Mucosa of gallbladder (tissue), 1 donor: ENCODE measurements around the gene FBN1. TPM values are rescaled to one million over a fixed set of nuclear protein-coding genes. Genes with fewer than 3 reads are reported as not detected.

Experiments used
- DNase-seq: peaks from one replicate; pipeline ENCODE4 v3.0.0-alpha.2; 2020; ENCODE audit warnings: low spot score
- total RNA-seq: library from RNA; stranded (reverse); gene quantifications from one replicate; pipeline ENCODE4 v1.2.1, GENCODE V29; 2021
- donor health status: DM: no; HTN: no; CAD: no.

The FBN1 gene
- total RNA-seq, 1 donor from 2014 or later, result 57.6 TPM

DNA sequence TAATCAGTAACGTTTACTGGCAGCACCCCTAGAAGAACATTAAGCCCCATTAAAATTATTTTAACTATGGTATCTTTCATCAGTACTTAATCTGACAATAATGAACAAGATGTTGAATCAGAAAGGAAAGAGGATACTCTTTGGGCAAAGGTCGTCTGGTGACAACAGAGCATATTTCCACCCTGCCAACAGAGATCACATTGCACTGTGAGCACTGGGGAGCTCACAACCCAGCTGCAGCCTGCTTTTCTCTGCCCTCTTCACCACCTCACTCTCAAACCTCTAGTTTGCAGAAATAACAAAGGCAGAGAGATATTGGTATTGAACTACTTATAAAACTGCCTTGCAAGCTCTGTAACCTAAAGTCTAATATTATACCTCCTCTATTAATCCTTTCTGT, 130.0 kb downstream of the FBN1 start:
- DNase-seq, result no peak

DNA sequence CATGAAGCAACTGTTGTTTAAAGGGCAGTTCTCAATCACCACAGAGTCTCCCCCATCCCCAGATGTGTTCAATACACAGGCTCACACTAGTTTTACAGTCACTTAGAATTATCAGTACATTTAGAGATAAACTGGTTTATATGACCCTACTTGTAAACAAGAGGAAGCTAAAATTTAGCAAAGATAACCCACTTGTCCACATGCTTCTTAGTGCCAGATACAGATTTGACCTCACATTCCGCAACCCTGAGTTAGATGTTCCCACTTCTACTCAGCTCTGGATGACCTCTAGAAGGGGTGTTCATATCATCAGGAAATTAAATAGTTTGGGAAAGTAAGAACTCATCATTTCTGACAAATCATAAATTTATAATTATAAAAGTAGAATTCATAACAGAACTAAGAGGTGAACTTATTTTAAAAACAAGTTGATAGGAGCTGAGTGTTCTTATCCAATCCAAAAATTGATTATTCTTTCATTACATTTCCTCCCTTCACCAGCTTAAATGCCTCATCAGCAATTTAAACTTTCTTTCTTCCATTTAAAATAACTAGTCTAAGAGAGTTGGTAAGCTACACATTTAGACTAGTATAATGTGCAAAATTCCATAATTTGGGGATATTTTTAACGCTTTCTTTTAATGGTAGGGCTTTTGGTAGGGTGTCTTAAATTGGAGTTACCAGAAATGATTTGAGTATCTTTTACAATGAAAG, 131.2 kb downstream of the FBN1 start:
- no peak for DNase-seq

- DNase-seq, result peak; percentile 70
Observed at GRCh38 chr15:48510976-48511375, 134.5 kb downstream of the FBN1 start.

DNA sequence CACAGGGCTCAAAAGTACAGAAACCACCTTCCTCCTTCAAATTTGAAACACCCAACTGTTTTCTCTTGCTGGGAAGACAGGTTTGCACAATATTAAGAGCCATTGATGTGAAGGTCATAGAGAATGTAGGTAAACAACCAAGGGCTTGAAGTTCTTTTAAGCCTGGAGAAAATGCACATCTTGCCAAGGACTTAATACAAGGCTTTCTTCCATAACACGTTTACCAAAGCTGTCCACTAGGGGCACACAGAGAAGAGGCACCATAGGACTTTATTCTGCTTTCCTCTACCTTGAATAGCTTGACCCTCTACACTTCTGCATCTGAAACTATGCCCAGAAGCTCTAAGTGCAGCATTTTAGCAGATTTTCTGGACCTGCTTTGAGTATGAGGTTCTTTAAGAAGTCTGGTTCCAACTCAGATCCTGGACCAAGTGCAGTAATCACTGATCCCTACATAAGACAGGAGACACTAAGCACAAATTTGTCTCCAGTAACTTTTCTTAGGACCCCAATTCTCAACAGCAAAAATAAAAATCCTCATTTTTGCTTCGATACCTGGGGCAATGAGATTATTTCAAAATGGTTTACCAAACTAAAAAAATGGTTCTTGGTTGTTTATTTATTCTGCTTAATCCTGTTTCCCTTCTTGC, 138.0 kb downstream of the FBN1 start:
- DNase-seq, result peak; percentile 25

DNA sequence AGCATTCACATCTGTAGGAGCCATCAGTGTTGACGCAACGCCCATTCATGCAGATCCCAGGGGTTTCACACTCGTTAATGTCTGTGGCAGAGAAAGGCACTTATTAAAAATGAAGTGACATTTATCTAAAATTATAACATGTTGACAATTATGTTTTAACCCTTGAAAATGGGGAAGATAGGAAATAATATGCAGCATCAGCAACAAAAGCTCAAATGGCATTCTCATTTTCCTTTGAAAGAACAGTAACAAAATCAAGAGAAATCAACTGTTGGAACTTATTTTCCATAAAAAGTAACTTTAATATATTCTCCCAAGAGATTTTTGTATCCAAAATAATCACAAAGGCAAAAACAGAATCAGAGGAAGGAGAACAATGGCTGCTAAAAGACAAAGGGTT, 140.4 kb downstream of the FBN1 start:
- DNase-seq, result no peak

DNA sequence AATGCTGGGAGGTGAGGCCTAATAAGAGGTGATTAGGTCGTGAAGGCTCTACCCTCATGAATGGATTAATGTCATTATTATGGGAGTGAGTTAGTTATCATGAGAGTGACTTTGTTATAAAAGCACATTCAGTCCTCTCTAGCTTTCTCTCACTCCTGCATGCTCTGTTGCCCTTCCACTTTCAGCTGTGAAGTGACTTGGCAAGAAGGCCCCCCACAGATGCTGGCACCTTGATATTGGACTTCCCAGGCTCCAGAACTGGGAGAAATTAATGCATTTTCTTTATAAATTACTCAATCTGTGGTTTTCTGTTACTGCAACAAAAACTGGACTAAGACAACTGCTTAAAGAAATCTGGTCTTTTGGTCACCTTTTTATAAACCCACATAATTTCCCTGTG, 144.3 kb downstream of the FBN1 start:
- no peak for DNase-seq

DNA sequence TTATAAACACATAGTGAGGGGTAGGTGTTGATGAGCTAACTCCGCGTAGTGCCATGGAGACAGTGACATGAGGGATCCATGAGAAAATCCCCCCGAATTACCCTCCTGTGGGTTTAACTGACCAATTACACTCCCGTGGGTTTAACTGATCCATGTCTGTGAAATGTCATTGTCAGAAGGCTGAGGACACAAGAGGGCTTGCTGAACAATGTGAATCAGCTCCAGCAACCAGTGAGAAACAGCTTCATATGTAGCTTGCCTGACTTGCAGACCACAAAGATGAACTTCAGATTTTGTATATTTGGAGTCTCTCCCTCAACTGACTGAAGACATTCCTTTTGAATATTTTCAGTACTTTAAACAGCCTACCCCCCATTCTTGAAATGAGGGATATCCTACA, 144.9 kb downstream of the FBN1 start:
- DNase-seq, result no peak

DNA sequence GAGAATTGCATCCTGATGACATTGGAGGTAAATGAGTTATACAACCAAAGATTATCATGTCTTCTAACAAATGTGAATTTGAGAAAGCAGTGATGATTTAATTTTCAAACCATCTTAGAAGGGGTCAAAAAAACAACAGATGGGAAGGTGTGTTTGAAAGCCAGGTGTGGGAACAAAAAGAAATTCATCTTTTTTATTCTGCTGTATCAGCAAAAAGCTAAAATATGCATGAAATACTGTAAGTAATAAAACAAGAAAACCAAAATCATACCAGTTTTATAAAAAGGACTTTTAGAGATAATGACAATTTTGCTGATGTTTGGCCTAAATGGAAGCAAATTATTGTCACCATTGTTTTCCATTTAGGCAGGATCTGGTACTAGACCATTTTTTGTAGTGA, 145.5 kb downstream of the FBN1 start:
- no peak for DNase-seq

DNA sequence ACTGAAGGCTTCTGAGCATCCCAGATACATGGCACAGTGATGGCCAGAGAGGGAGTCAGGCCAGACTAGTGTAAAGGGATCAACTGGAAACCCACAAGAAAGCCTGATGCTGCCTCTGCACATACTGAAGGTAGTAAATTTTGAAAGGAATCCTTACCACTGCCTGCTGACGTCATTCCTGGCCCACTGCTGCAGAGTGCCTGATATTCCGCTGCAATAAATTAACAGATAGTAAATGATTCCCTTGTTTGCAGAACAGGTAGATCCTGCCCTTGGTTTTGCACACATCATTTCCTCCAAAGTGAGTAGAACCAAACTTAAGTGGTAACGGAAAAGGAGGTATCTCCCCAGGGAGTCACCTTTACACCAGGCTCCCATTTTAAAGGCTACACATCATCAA, 146.7 kb downstream of the FBN1 start:
- DNase-seq, result no peak

DNA sequence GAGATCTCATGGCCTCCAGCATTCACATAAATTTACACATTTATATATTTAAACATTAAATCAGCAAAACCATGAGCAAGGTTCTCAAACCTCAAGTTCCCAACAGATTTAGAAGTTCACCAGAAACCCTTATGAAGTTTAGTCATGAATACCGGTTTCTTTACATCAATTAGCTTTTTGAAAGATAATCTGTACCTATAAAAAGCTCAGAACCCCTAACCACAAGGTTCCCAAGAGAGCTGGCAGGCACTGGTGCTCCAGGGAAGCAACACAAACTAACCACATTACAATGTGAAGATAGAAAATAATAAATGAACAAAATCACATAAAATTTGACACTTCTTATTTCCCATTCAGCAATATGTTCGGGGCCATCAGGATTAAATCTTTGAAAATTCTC, 150.9 kb downstream of the FBN1 start:
- DNase-seq, result no peak

DNA sequence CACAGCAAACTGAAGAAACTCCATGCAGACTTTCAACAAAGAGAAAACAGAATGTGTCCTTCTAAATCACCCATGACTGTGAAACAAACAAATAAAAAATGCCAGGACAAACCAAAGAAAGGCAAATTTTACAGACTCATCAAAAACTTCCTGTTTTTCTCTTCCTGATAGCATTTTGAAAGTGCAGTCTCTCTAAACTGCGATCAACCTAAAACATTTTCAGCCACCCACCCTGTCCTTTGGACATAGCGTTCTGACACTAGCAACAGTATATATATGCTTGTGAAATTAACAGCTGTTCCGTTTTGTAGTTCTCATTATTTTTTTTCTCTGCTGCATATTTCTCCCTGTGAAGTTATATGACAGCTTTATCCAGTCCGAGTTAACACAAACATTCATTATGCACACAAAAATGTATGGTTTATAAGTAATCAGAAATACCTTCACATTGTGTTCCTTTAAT, 151.7 kb downstream of the FBN1 start:
- no peak for DNase-seq

DNA sequence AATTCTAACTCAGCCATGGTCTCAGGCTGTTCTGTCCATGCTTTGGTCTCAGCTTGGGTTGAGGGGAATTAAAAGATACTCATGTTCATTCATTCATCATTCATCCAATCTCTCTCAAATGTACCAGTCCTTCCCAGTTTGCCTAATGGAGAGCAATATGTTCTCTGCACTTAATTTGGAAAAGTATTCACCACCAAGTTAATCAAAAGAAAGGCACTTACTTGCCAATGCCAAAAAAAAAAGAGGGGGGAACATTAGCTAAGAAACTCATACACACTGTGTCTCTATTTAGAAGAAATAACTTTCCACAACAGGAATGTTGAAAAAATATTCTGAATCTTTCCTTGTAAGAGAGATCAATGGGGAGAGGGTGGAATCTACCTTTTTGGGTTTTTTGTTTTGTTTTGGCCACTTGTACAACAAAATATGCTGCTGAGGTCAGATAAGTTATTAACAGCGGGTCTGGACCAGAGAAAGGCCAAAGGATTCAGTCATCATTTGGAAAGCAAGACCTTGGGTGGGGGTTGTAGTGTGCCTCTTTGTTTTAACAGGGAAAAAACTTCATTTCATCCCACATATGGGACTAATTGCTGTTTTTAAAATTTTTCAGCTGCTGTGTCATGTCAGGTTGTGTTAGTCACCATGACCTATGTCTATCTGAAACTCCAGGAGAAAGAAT, 152.3 kb downstream of the FBN1 start:
- DNase-seq, result no peak

- DNase-seq, result no peak
Observed at GRCh38 chr15:48486228-48486627, 159.3 kb downstream of the FBN1 start.

DNA sequence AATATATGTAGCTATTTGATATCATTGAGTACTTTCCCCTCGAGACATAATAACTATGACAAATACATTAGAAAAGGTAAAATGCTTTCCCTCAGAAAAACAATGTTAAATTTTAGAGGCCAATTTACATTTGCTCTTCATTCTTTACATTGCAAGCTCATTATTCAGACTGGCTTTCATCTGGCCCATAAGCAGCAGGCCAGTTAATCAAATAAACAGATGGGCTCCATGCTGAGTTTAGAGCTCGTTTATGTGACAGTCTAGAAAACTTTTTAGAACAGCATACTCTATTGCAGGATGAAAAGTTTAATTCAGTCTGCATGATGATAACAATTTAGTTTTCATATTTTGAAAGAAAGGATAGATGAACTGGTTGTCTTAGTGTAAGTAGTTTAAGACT, 163.7 kb downstream of the FBN1 start:
- no peak for DNase-seq

DNA sequence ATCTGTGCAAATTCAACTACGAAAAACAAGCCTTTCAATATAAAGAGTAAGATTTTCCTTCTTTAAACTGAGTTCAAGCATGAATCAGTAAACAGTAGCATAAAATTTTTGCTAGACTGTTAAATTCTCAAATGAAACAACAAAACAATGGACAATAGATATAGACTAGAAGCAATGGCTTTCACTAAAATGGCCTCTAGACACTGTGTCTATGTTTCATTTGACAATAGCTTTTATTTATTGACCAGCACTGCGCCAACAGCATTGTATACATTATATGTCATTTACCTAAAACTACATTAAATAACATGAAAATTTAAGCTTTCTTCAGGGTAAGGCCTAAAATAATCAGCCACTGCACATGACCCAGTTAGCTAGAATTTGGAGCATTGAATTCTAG, 165.8 kb downstream of the FBN1 start:
- no peak for DNase-seq

DNA sequence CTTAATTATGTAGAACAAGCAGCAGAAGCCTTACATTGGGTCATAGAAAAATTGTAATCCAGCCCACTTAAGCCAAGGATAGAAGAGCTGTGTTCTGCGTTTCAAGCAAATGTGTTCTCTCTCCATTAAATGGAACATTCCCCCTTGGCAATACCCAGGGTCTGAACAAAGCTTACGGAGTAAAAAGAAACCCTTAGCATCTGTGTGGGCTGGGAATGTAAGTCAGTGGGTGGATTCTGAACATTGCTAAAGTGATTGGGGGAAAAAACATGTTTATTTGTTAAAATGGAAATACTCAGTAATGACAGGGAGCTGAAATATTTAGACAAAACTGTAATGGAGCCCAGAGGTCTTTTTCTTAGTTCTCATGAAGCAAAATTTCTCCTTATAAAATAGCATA, 166.9 kb downstream of the FBN1 start:
- DNase-seq, result no peak

DNA sequence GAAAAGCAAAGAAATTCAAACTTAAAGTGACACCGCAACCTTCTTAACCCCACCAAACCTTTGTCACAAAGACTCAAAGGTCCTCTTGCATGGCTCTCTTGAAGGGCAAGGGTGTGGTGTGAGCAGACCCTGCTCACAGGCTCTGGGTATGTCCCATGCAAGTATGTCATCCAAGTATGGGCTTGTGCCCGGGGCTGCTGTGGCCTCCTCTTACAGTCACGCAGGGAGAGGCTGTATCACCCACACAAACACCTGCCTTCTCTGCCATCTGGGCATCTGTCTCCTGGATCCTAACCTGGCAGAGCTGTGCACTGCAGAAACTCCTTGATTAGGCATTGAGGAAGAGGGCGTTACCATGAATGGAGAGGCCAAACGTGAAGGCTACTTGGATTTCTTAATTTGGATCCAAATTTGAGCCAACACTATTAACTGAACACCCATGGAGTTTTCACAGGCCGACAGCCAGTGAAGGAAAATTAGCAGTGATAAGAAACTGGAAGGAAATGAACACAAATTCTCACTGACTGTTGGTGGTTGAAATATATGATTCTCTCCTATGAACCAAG, 167.6 kb downstream of the FBN1 start:
- DNase-seq, result no peak

DNA sequence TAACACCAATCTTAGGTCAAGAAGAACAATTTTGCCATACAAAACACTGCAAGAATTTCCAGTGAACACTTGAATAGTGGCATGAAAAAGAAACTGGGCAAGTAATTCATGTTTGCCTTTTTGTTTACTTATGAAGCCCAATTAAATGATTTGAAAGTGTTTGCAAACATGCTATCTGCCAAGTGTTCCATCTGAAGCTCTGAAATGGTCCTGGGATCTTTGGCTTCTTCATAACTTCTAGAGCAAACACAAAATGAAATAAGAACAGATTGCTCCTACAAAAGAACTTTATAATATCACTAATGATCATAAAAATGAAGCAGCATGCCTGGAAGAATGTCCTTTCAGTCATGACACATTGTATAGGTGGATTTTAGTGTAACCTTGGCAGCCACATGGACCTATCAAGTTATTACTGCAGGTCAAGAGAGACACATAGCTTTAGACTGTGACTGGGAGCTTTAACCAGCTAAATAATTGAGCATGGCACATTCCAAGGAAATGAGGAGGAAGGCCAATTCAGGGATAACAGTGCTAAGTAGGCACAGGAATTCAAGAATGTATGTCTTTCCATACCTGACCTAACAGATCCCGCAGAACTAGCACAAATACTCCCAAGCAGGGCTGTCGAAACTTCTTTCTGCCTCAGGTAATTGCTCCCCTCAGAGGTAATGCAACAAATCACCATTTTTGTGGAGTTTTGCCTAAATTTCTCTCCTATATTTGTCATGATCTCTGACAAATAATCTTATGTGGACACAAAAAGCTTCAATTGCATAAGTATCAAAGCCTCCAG, 169.7 kb downstream of the FBN1 start:
- no peak for DNase-seq

- no peak for DNase-seq
Observed at GRCh38 chr15:48473667-48474066, 171.8 kb downstream of the FBN1 start.

DNA sequence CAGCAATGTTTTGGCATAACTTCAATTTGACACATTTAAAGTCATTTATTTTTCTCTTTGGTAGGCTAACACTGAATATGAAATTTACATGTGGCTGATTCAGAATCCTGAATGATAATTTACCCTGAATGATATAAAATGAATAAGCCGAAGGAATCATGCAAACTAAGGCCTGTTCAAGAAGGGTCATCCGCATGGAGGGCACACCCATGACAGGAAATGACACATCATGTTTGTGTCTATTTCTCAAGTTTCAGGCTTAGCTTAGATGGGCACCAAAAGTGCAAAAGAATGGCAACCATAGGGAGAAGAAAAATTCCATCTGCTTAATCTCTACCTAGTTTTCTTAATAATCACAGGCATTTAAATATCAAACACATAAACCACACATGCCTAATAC, 172.8 kb downstream of the FBN1 start:
- no peak for DNase-seq

DNA sequence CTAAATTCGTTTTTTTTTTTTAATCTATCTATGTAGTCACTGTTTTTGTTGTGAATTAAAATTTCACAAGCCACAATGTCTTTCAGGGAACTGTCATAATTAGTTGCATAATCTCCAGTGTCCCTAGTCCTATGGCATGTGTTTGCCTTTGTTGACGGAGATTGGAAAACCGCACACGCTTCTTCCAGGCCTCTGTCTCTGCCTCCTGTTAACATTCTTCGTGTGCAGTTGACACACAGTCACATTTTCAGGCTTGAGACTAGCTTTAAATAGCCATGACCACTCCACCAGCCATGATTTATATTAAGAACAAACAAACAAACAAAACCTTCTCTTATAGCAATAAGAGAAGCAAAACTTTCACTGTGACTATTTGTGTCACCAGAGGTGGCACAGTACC, 174.4 kb downstream of the FBN1 start:
- DNase-seq, result no peak

DNA sequence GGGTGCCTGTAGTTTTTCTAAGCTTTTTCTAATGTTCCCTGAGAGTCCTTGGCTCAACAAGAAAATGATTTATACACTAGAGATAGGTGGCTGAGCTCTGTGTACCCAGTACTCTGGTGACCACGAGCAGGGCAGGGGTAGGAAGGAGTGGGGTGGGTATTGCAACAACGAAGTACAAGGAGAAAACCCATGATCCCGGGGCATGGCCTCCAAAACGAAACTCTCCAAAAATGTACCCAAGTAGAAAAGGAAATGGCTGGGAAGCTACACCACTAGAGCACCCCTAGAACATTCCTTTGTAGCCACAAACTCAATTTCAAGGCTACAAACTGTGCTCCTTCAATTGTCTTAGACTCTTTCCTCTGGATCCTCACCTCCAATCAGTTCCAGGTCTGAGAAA, 175.4 kb downstream of the FBN1 start:
- no peak for DNase-seq
